ENCODE data around the gene ZNF805.

The ZNF805 gene

DNA sequence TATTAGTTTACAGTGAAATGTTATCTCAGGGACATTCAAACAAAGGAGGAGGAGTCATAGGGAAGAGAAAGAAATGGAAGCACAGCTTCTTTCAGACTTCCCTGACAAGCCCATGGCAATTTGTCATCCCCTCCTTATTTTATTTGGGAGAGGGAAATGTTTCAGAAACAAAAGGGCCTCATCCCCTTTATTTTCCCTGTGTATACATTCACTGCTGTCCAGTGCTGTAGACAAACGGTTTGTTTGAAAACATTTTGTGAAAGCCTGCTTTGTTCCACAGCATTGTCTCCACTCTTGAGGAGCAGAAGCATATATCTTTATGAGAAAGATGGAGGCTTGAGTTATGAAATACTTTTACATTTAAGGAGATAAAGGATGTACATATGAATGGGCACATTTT, 52.1 kb downstream of the ZNF805 start:
- no peak overlapping the region for H3K4me3 ChIP-seq (ENCODE audit: low read depth, low read length)
- TF ChIP-seq, protein P1, sequence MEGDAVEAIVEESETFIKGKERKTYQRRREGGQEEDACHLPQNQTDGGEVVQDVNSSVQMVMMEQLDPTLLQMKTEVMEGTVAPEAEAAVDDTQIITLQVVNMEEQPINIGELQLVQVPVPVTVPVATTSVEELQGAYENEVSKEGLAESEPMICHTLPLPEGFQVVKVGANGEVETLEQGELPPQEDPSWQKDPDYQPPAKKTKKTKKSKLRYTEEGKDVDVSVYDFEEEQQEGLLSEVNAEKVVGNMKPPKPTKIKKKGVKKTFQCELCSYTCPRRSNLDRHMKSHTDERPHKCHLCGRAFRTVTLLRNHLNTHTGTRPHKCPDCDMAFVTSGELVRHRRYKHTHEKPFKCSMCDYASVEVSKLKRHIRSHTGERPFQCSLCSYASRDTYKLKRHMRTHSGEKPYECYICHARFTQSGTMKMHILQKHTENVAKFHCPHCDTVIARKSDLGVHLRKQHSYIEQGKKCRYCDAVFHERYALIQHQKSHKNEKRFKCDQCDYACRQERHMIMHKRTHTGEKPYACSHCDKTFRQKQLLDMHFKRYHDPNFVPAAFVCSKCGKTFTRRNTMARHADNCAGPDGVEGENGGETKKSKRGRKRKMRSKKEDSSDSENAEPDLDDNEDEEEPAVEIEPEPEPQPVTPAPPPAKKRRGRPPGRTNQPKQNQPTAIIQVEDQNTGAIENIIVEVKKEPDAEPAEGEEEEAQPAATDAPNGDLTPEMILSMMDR (conservative IDR thresholded peaks at IDR 0.05; ENCODE audit: low read depth, low read length), result no peak
- no peak for DNase-seq (ENCODE audit: low read depth)

DNA sequence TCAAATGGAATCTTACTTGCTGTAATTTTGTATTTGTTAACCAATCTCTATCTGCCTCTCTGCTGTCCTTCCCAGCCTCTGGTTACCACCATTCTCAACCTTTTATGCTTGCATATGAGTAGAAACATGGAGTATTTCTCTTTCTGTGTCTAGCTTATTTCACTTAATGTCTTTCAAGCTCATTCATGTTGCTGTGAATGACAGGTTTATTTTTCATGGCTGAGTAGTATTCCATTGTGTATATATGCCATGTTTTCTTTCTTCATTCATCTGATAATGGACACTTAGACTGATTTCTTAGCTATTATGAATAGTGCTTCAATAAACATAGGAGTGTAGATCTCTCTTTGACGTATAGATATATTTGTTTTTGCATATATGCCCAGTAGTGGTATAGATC, 53.3 kb downstream of the ZNF805 start:
- H3K4me3 ChIP-seq (ENCODE audit: low read depth, low read length), result no peak overlapping the region
- TF ChIP-seq, protein P1 (conservative IDR thresholded peaks at IDR 0.05; ENCODE audit: low read depth, low read length), result no peak
- DNase-seq (ENCODE audit: low read depth), result no peak

DNA sequence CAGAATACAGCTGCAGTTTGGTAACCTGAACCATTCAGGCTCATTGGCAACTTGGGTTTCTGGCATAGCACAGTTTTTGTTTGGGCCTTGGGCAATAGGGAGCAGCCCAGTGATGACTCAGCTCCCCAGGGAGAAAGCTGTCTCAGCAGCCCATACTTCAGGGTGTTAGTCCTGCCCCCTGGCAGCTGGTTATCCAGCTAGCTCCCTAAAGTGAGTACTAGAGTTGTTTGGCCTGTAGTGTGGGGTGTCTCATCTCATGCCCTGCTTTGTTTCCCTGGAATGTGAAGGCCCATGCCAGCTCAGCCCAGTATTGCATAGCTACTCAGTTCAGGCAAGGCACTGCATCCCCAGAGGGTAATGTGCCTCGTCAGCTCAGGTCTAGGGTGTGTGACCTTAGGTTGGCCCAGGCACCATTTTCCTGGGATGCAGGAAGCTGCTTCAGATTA, 61.6 kb downstream of the ZNF805 start:
- no peak overlapping the region for H3K4me3 ChIP-seq (ENCODE audit: low read depth, low read length)
- peak; percentile 98 for DNase-seq (ENCODE audit: low read depth)
- TF ChIP-seq, protein P1 (conservative IDR thresholded peaks at IDR 0.05; ENCODE audit: low read depth, low read length), result peak; percentile 29

DNA sequence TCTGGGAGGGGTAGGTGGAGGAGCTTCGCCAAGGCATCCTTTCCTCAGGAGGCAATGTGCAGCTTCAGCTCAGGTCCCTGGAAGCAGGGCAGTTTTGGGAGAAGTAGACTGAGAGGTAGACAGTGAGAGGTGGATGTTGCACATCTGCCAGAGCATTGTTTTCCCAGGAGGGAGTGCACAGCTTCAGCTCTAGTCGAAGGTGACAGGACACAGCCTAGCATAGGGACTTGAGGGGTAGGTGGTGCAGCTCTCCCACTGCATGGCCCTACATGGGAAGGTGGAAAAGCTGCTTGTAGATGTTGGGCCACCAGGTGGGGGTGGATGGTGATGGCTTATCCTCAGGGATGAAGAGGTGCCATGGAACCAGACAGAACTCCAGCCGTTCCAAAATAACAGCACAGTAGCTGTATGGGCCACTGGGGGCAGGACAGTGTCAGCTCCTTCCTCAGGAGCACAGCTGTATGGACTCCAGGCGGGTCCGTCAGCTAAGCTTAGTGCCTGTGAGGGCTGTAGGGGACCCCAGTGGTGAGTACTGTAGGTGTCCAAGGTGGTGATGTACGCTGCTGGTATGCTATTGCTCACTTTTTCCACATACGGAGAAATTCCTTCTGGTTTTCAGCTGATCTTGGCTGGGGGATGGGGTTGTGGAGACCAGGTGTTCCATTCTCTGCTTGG, 62.4 kb downstream of the ZNF805 start:
- TF ChIP-seq, protein P1 (conservative IDR thresholded peaks at IDR 0.05; ENCODE audit: low read depth, low read length), result peak; percentile 20
- peak; percentile 69 for DNase-seq (ENCODE audit: low read depth)

More for the DNA sequence above, 62.4 kb downstream of the ZNF805 start:
- no peak overlapping the region for H3K4me3 ChIP-seq (ENCODE audit: low read depth, low read length)
